Ovary (tissue), 3 donors: ENCODE results near the gene SLC1A4.

Source experiments
- EP300 ChIP-seq: sonication (generic); formaldehyde crosslinking; IDR thresholded peaks from one replicate; pipeline ENCODE4 v1.6.1; 2017; ENCODE audit warnings: antibody characterized with exemption
- POLR2A ChIP-seq: fragments of 450-650 bp; IDR thresholded peaks from one replicate; pipeline ENCODE4 v1.6.1; 2017; ENCODE audit warnings: antibody characterized with exemption, mild to moderate bottlenecking, moderate library complexity
- TF ChIP-seq, protein P1 (sequence below), 3 donors: fragments of 450-650 bp in 2 of 3; fragments of 200-600 bp in 1 of 3; IDR thresholded peaks; one replicate each; pipeline versions ENCODE4 v1.5.1 to v1.8.0; 2016 to 2022; ENCODE audit warnings: antibody characterized with exemption in 3 of 3, mild to moderate bottlenecking in 1 of 3
- donor health status: DM: no; HTN: no; CAD: no.

DNA sequence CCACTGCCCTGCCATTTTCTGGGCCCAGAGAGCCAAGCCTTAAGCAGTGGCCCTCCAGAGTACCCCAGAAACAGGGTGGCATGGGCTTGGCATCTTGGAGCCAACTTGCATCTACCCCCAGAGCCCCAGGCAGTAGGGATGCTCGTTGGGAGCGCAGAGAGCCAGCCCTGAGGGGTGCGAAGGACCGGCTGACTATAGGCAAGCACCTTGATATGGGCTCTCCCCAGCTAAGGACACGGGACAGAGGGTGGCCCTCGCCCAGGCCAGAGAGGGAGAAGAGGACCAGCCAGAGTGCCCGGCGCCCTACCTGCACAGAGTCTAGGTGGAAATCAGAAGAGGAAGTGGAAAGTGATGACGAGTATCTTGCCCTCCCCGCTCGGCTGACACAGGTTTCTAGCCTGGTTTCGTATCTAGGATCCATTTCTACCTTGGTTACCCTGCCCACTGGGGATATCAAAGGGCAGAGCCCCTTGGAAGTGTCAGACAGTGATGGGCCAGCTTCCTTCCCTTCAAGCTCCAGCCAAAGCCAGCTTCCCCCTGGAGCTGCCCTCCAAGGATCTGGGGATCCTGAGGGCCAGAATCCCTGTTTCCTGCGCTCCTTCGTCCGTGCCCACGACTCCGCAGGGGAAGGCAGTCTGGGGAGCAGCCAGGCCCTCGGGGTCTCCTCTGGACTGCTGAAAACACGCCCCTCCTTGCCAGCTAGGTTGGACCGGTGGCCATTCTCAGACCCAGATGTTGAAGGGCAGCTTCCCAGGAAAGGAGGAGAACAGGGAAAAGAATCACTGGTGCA, 83.2 kb downstream of the SLC1A4 start:
- TF ChIP-seq EP300, result no peak
- TF ChIP-seq, protein P1, sequence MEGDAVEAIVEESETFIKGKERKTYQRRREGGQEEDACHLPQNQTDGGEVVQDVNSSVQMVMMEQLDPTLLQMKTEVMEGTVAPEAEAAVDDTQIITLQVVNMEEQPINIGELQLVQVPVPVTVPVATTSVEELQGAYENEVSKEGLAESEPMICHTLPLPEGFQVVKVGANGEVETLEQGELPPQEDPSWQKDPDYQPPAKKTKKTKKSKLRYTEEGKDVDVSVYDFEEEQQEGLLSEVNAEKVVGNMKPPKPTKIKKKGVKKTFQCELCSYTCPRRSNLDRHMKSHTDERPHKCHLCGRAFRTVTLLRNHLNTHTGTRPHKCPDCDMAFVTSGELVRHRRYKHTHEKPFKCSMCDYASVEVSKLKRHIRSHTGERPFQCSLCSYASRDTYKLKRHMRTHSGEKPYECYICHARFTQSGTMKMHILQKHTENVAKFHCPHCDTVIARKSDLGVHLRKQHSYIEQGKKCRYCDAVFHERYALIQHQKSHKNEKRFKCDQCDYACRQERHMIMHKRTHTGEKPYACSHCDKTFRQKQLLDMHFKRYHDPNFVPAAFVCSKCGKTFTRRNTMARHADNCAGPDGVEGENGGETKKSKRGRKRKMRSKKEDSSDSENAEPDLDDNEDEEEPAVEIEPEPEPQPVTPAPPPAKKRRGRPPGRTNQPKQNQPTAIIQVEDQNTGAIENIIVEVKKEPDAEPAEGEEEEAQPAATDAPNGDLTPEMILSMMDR (IDR thresholded peaks at IDR 0.05), result no peak
- no peak for TF ChIP-seq POLR2A
